B cell (primary cell): ENCODE data around the gene CATSPERD. TPM values are rescaled to one million over a fixed set of nuclear protein-coding genes. Genes with fewer than 3 reads are reported as not detected.

Experiments used
- ATAC-seq: fragments of 200-7000 bp; cut with Tn5 transposase; one replicate; pipeline ENCODE4 v1.10.0; 2021; ENCODE audit warnings: low read depth, mild to moderate bottlenecking, moderate number of reproducible peaks, moderate library complexity
- CTCF ChIA-PET: fragments of 350-600 bp; sonication (Branson Sonifier 250); formaldehyde crosslinking; loops from one replicate; lab custom pipeline; 2021; ENCODE audit warnings: antibody characterized with exemption, inconsistent platforms; lab: Charles Lee
- POLR2A ChIA-PET: fragments of 350-600 bp; sonication (Branson Sonifier 250); formaldehyde crosslinking; loops from one replicate; lab custom pipeline; 2021; ENCODE audit warnings: antibody characterized with exemption; lab: Charles Lee
- DNase-seq: peaks from one replicate; pipeline ENCODE4 v3.0.0; 2013
- H2AFZ ChIP-seq: 2 replicates; pipeline ENCODE4 v1.6.1; 2012; ENCODE audit warnings: mild to moderate bottlenecking, low read depth, low read length; ENCODE audit not compliant: insufficient read depth, poor library complexity, severe bottlenecking
- H3K27ac ChIP-seq, 2 donors: 1 replicate in 1 of 2; 2 replicates in 1 of 2; pipeline ENCODE4 v1.5.1; 2012 to 2013; ENCODE audit warnings: low read length in 2 of 2, mild to moderate bottlenecking in 2 of 2, moderate library complexity in 1 of 2
- H3K27me3 ChIP-seq, 4 experiments: fragments of 200-600 bp in 1 of 4; sonication (generic) in 1 of 4; replicated peaks in 1 of 4; 1 replicate in 2 of 4; 2 replicates in 2 of 4; pipeline versions ENCODE4 v1.6.1 to v1.7.0; 2013 to 2016; ENCODE audit warnings: low read length in 3 of 4, mild to moderate bottlenecking in 2 of 4, mixed read lengths in 1 of 4, moderate library complexity in 1 of 4; ENCODE audit not compliant: insufficient read depth in 4 of 4, control insufficient read depth in 3 of 4; ENCODE audit errors: control extremely low read depth in 1 of 4
- H3K36me3 ChIP-seq, 2 experiments: replicated peaks in 1 of 2; 1 replicate in 1 of 2; 2 replicates in 1 of 2; pipeline versions ENCODE4 v1.6.1 to v1.7.1; 2013; ENCODE audit warnings: low read length in 1 of 2; ENCODE audit not compliant: insufficient read depth in 2 of 2, control insufficient read depth in 1 of 2; ENCODE audit errors: control extremely low read depth in 1 of 2, extremely low read depth in 1 of 2
- H3K4me1 ChIP-seq, 2 donors: fragments of 200-600 bp in 1 of 2; sonication (generic) in 1 of 2; 1 replicate in 1 of 2; 2 replicates in 1 of 2; pipeline versions ENCODE4 v1.5.1 to v1.6.1; 2013 to 2017; ENCODE audit warnings: low read length in 2 of 2; ENCODE audit not compliant: control insufficient read depth in 2 of 2, insufficient read depth in 2 of 2
- H3K4me2 ChIP-seq: replicated peaks from 2 replicates; pipeline ENCODE3; 2012; ENCODE audit warnings: mild to moderate bottlenecking, low read depth, low read length; ENCODE audit not compliant: poor library complexity, severe bottlenecking
- H3K4me3 ChIP-seq, 5 experiments: fragments of 200-600 bp in 1 of 5; sonication (generic) in 1 of 5; 1 replicate in 3 of 5; 2 replicates in 2 of 5; pipeline versions ENCODE4 v1.5.1 to v1.7.0; 2011 to 2016; ENCODE audit warnings: low read length in 4 of 5, mild to moderate bottlenecking in 4 of 5, low read depth in 2 of 5, control low read depth in 1 of 5, moderate library complexity in 1 of 5; ENCODE audit not compliant: insufficient read depth in 1 of 5; ENCODE audit errors: control extremely low read depth in 1 of 5, extremely low read depth in 1 of 5
- H3K79me2 ChIP-seq: fragments of 200-600 bp; sonication (generic); one replicate; pipeline ENCODE4 v1.6.0; 2016; ENCODE audit warnings: low read length; ENCODE audit not compliant: control insufficient read depth, insufficient read depth
- H3K9ac ChIP-seq: fragments of 200-600 bp; sonication (generic); 2 replicates; pipeline ENCODE4 v1.6.1; 2017; ENCODE audit warnings: mild to moderate bottlenecking, low read length, moderate library complexity
- H3K9me3 ChIP-seq, 3 donors: one replicate each; pipeline versions ENCODE4 v1.6.1 to v1.7.1; 2013; ENCODE audit warnings: low read length in 2 of 3; ENCODE audit not compliant: control insufficient read depth in 2 of 3, insufficient read depth in 1 of 3; ENCODE audit errors: control extremely low read depth in 1 of 3
- H4K20me1 ChIP-seq: 2 replicates; pipeline ENCODE4 v1.6.0; 2012; ENCODE audit warnings: mild to moderate bottlenecking, low read length; ENCODE audit not compliant: insufficient read depth, control insufficient read depth, poor library complexity, severe bottlenecking
- H3K27ac Mint-ChIP-seq: one replicate; pipeline ENCODE4 v1.8.0; 2021; ENCODE audit warnings: mixed read lengths
- H3K27me3 Mint-ChIP-seq: one replicate; pipeline ENCODE4 v1.8.0; 2021; ENCODE audit warnings: mixed read lengths
- H3K4me1 Mint-ChIP-seq: one replicate; pipeline ENCODE4 v1.8.0; 2021; ENCODE audit warnings: mixed read lengths
- H3K4me3 Mint-ChIP-seq: one replicate; pipeline ENCODE4 v1.8.0; 2021; ENCODE audit warnings: mixed read lengths
- H3K9me3 Mint-ChIP-seq: one replicate; pipeline ENCODE4 v1.8.0; 2022; ENCODE audit warnings: mixed read lengths; ENCODE audit not compliant: insufficient read depth
- CTCF ChIP-seq: fragments of 200-600 bp; IDR thresholded peaks from one replicate; pipeline ENCODE4 v1.8.0; 2022; ENCODE audit warnings: antibody characterized with exemption, mild to moderate bottlenecking
- WGBS: methylation state at CpG from one replicate; pipeline ENCODE4 v1.1.5; 2013; ENCODE audit warnings: missing lambda C conversion rate; ENCODE audit not compliant: insufficient coverage; 5-methylcytosine and 5-hydroxymethylcytosine counted together
- intact Hi-C: fragments of 100-400 bp; cut with micrococcal nuclease; formaldehyde crosslinking; loops from one replicate; pipeline ENCODE4 v1.10.0; 2022
- polyA plus RNA-seq: library from polyadenylated mRNA; depleted of rRNA; stranded (reverse); fragments of >200 nt; gene quantifications from 2 replicates; pipeline ENCODE4 v1.2.3, GENCODE V29; 2012
- total RNA-seq, 2 donors: library from RNA; stranded (reverse); fragments of 120-200 nt in 1 of 2; gene quantifications; 1 replicate in 1 of 2; 2 replicates in 1 of 2; pipeline versions ENCODE4 v1.2.3 to v1.2.4, GENCODE V29; 2013 to 2022

Gene CATSPERD
- total and polyA plus RNA-seq, 2 donors (not counting 1 experiment from before 2014, with no cell fraction given): not detected

DNA sequence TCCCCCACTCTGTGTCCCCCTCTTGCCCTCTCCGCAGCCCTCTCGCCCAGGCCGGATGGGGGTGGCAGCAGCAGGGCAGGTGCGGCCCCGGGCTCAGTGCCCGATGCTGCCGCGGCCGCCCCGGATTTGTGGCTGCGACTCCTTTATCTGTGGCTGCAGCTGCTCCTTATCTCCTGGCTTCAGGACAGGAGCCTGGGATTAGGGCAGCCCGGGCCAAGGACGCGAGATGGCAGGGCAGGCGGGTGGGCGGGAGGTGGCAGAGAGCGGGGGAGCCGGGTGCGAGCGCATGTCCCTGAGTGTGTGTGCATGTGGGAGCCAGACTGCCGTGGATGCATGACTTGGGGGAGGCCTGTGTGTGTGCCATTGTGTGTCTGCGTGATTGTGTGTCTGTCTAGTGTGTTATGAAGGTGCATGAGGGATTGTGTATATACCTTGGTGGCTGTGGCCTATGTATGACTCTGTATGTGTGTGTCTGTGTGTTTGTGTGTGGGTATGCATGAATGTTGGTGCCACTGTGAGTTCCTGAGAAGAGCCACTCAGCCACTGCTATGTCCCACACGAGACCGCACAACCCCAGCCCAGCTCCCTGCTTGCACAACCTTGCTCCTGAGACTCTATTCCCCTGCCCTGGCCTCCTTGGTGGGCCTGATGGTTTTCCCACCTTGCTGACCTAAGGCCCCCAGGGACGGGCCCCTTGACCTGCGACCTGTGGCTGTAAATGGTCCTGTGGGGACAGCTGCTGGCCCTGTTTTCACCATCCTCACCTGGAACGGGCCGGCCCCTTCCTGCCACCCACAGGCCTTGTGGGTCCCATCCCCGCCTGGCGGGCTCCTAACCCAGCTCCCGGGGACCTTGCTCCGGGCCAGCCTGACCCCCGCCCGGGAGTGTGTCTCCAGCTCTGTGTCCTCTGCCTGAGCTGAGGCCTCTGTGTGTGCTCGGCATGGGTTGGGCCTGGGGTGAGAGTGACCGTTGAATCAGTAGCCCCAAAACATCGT, 79.1 kb downstream of the CATSPERD start:
- no peak for TF ChIP-seq CTCF
- no peak overlapping the region for H3K9ac ChIP-seq
- WGBS: 54% methylated on average over 35 of the region's 37 CpGs
- Mint-ChIP-seq H3K4me1 (peaks cover 19% of the 10 kb centered on the region), H3K4me3 (no peak overlapping the region), H3K27me3 (peaks cover 32% of the 10 kb centered on the region), H3K27ac (no peak overlapping the region), H3K9me3 (no peaks in the 10 kb centered on the region)
- ChIA-PET CTCF (no interaction called here), POLR2A (no interaction called here)
- H2AFZ ChIP-seq: no peak overlapping the region
- H3K9me3 ChIP-seq: peaks cover 0 to 39% (median 0%) of the 10 kb centered on the region in 3 donors
- peaks cover 0 to 66% (median 25%) of the 10 kb centered on the region in 4 experiments for H3K27me3 ChIP-seq
- DNase-seq (no peak), ATAC-seq (no peak)
- intact Hi-C loops: no loop called here
- H4K20me1 ChIP-seq: no peaks in the 10 kb centered on the region
- no peaks in the 10 kb centered on the region for H3K79me2 ChIP-seq
- no peak overlapping the region for H3K4me2 ChIP-seq
- H3K4me1 ChIP-seq: peaks cover 15 to 19% of the 10 kb centered on the region in 2 donors
- no peaks in the 10 kb centered on the region for H3K36me3 ChIP-seq
- H3K27ac ChIP-seq: no peak overlapping the region
- H3K4me3 ChIP-seq: no peak overlapping the region
